Prostate gland (tissue), 2 donors: ENCODE data around the gene CLASP1.

Experiments used
- CTCF ChIP-seq, 4 experiments: fragments of 200-600 bp in 2 of 4; fragments of 450-650 bp in 2 of 4; sonication (generic) in 2 of 4; IDR thresholded peaks; 1 replicate in 3 of 4; 2 replicates in 1 of 4; pipeline ENCODE4 v1.5.1; 2016 to 2019; ENCODE audit warnings: antibody characterized with exemption in 4 of 4, mild to moderate bottlenecking in 2 of 4, moderate library complexity in 2 of 4
- POLR2A ChIP-seq: fragments of 450-650 bp; IDR thresholded peaks from one replicate; pipeline ENCODE4 v1.6.1; 2016; ENCODE audit warnings: antibody characterized with exemption, mild to moderate bottlenecking

GRCh38 chr2:121588357-121588756, 60.9 kb downstream of the CLASP1 start:
- TF ChIP-seq POLR2A (no peak), CTCF (IDR thresholded peaks at IDR 0.05) (no peak)
